ENCODE measurements around the gene DRAM1. TPM values are rescaled to one million over a fixed set of nuclear protein-coding genes. Genes with fewer than 3 reads are reported as not detected.

The DRAM1 gene
- total RNA-seq, 1 donor from 2014 or later = 1.2 TPM

GRCh38 chr12:101959607-101960006, 82.2 kb downstream of the DRAM1 start:
- Mint-ChIP-seq H3K4me1 (peaks cover 9% of the 10 kb centered on the region), H3K27ac (no peak overlapping the region)
- H3K9me3 ChIP-seq (ENCODE audit: low read depth) = no peaks in the 10 kb centered on the region

GRCh38 chr12:101962486-101962885, 85.1 kb downstream of the DRAM1 start:
- Histone ChIP-seq H2AFZ (replicated peaks) (no peak overlapping the region), H3F3A (ENCODE audit: low read depth) (no peaks in the 10 kb centered on the region), H3K4me2 (no peak overlapping the region), H3K79me2 (ENCODE audit: low read depth) (no peaks in the 10 kb centered on the region), H3K9me3 (ENCODE audit: low read depth) (no peaks in the 10 kb centered on the region), H3K27me3 (no peaks in the 10 kb centered on the region), H3K9ac (no peak overlapping the region), H3K27ac (no peak overlapping the region), H3K4me3 (no peak overlapping the region), H4K20me1 (ENCODE audit: low read depth) (no peaks in the 10 kb centered on the region), H3K4me1 (peaks cover 6% of the 10 kb centered on the region), H3K36me3 (no peaks in the 10 kb centered on the region)
- no peak overlapping the region for H3K27ac Mint-ChIP-seq
- no peaks in the 10 kb centered on the region for H3K36me3 Mint-ChIP-seq
- peaks cover 3% of the 10 kb centered on the region for H3K27me3 Mint-ChIP-seq (ENCODE audit: insufficient read depth, low read depth)
- no peaks in the 10 kb centered on the region for H3K9me3 Mint-ChIP-seq
- no peak for DNase-seq (ENCODE audit: low spot score)
- peaks cover 8% of the 10 kb centered on the region for H3K4me1 Mint-ChIP-seq
- no peak for TF ChIP-seq CTCF (IDR thresholded peaks at IDR 0.05)
- TF ChIP-seq EZH2 (IDR thresholded peaks at IDR 0.05) = no peak
- no peak for TF ChIP-seq EZH2phosphoT487 (IDR thresholded peaks at IDR 0.05)
- H3K4me3 Mint-ChIP-seq = no peak overlapping the region

More at GRCh38 chr12:101959607-101960006, 82.2 kb downstream of the DRAM1 start:
- H3K4me3 ChIP-seq = no peak overlapping the region
- H3K27me3 ChIP-seq = no peaks in the 10 kb centered on the region
- TF ChIP-seq EZH2phosphoT487 (IDR thresholded peaks at IDR 0.05) = no peak
- no peak for TF ChIP-seq CTCF (IDR thresholded peaks at IDR 0.05)
- no peak for TF ChIP-seq EZH2 (IDR thresholded peaks at IDR 0.05)
- peaks cover 3% of the 10 kb centered on the region for H3K27me3 Mint-ChIP-seq (ENCODE audit: insufficient read depth, low read depth)
- H3K36me3 Mint-ChIP-seq = no peaks in the 10 kb centered on the region
- H3K4me1 ChIP-seq = peaks cover 8% of the 10 kb centered on the region
- no peak overlapping the region for H2AFZ ChIP-seq (replicated peaks)
- no peaks in the 10 kb centered on the region for H3K36me3 ChIP-seq
- DNase-seq (ENCODE audit: low spot score) = no peak
- H3K9me3 Mint-ChIP-seq = no peaks in the 10 kb centered on the region
- H3K27ac ChIP-seq = no peak overlapping the region
- no peaks in the 10 kb centered on the region for H3F3A ChIP-seq (ENCODE audit: low read depth)
- no peaks in the 10 kb centered on the region for H4K20me1 ChIP-seq (ENCODE audit: low read depth)
- no peak overlapping the region for H3K4me2 ChIP-seq
- no peaks in the 10 kb centered on the region for H3K79me2 ChIP-seq (ENCODE audit: low read depth)
- H3K4me3 Mint-ChIP-seq = no peak overlapping the region
- no peak overlapping the region for H3K9ac ChIP-seq

- H4K20me1 ChIP-seq (ENCODE audit: low read depth) = no peaks in the 10 kb centered on the region
- H3F3A ChIP-seq (ENCODE audit: low read depth) = no peaks in the 10 kb centered on the region
- Mint-ChIP-seq H3K4me1 (no peaks in the 10 kb centered on the region), H3K27me3 (ENCODE audit: insufficient read depth, low read depth) (peaks cover 1% of the 10 kb centered on the region), H3K36me3 (no peaks in the 10 kb centered on the region), H3K27ac (no peak overlapping the region), H3K4me3 (no peak overlapping the region), H3K9me3 (no peaks in the 10 kb centered on the region)
- H3K4me1 ChIP-seq = no peaks in the 10 kb centered on the region
- no peaks in the 10 kb centered on the region for H3K79me2 ChIP-seq (ENCODE audit: low read depth)
- no peak overlapping the region for H3K27ac ChIP-seq
- no peak overlapping the region for H3K4me3 ChIP-seq
- DNase-seq (ENCODE audit: low spot score) = no peak
- H3K4me2 ChIP-seq = no peak overlapping the region
- H3K9ac ChIP-seq = no peak overlapping the region
- no peak overlapping the region for H2AFZ ChIP-seq (replicated peaks)
- TF ChIP-seq EZH2phosphoT487 (IDR thresholded peaks at IDR 0.05) = no peak
- TF ChIP-seq CTCF (IDR thresholded peaks at IDR 0.05) = no peak
- TF ChIP-seq EZH2 (IDR thresholded peaks at IDR 0.05) = no peak
- no peaks in the 10 kb centered on the region for H3K9me3 ChIP-seq (ENCODE audit: low read depth)
- H3K27me3 ChIP-seq = no peaks in the 10 kb centered on the region
- H3K36me3 ChIP-seq = no peaks in the 10 kb centered on the region
Observed at GRCh38 chr12:101963697-101964096, 86.3 kb downstream of the DRAM1 start.
